Measurements from ENCODE around the gene MAN1C1. TPM values are rescaled to one million over a fixed set of nuclear protein-coding genes. Genes with fewer than 3 reads are reported as not detected.

Gene MAN1C1
- total and polyA plus RNA-seq, 10 of the 15 experiments (the other 5 are each of a cell fraction or from before 2014, with no cell fraction given), result 0.12 to 0.56 (median 0.22) TPM; not detected in 3

GRCh38 chr1:25675729-25676476 lies 59.3 kb downstream of the MAN1C1 start:
- Histone ChIP-seq H3K9me3 (replicated peaks; ENCODE audit: control insufficient read depth, insufficient read depth, low read length) (peaks cover 6% of the 10 kb centered on the region), H2AFZ (ENCODE audit: control insufficient read depth, low read depth, low read length) (no peak overlapping the region), H3K27ac (ENCODE audit: control insufficient read depth, insufficient read depth) (no peak overlapping the region), H3K4me3 (no peak overlapping the region), H3K4me1 (ENCODE audit: control insufficient read depth, insufficient read depth, low read length) (peaks cover 21% of the 10 kb centered on the region), H4K20me1 (ENCODE audit: control insufficient read depth, insufficient read depth) (no peaks in the 10 kb centered on the region), H3K27me3 (replicated peaks in 1 of 2; ENCODE audit: control insufficient read depth in 2 of 2, insufficient read depth in 2 of 2, low read length in 1 of 2) (peaks cover 3 to 15% of the 10 kb centered on the region in 2 experiments), H3K4me2 (ENCODE audit: control insufficient read depth, insufficient read depth) (peak overlapping the region; percentile 58), H3K79me2 (ENCODE audit: control insufficient read depth, insufficient read depth, low read length) (no peaks in the 10 kb centered on the region), H3K36me3 (ENCODE audit: control insufficient read depth in 2 of 2, insufficient read depth in 2 of 2, low read length in 1 of 2) (no peaks in the 10 kb centered on the region), H3K9ac (ENCODE audit: control insufficient read depth, insufficient read depth, low read length) (no peak overlapping the region)
- intact Hi-C loops (cut with micrococcal nuclease; ENCODE audit: unreplicated experiment) (loop anchor here (5.0 kb wide), 3 partner anchors 54 to 129 kb away; partner anchors contain the start of gene SELENON), in situ Hi-C loops (cut with MboI) (no loop called here)
- SMC1A ChIA-PET (ENCODE audit: uncharacterized antibody, unreplicated experiment), result interaction anchor here (0.8 to 1.4 kb wide), 9 partner anchors 10 to 244 kb away, joined by 3 to 4 read pairs (median 3); no protein-coding TSS in a partner anchor
- BruUV-seq (replicated peaks), result no TSS peak
- CTCF ChIA-PET, result interaction anchor here (1.0 to 1.6 kb wide), 4 partner anchors 15 to 155 kb away, joined by 3 to 6 read pairs (median 4); no protein-coding TSS in a partner anchor
- ATAC-seq (peak; percentile 98), FAIRE-seq (peak; percentile 98), DNase-seq (ENCODE audit: low read depth, low spot score) (peak; percentile 93)
- under 1% methylated on average over 11 of the region's 11 CpGs for WGBS (ENCODE audit: insufficient coverage, insufficient replicate concordance, low lambda C conversion rate, missing lambda C conversion rate)
- RAD21 ChIA-PET (ENCODE audit: unreplicated experiment), result interaction anchor here (1.0 to 1.6 kb wide), 3 partner anchors 67 to 128 kb away, joined by 3 to 6 read pairs (median 4); no protein-coding TSS in a partner anchor
- POLR2A ChIA-PET, result no interaction called here
- TF ChIP-seq EGR1 (IDR thresholded peaks at IDR 0.05; ENCODE audit: borderline replicate concordance in 1 of 2, low read depth in 2 of 2, low read length in 2 of 2) (peak in 1 of 2 experiments; percentile 94; a peak in 2 of 3 replicates), MAX (IDR thresholded peaks at IDR 0.05; ENCODE audit: low read depth, low read length) (no peak), ZBTB4 (CRISPR knock-in tag; IDR thresholded peaks at IDR 0.05) (no peak), ZBTB11 (CRISPR knock-in tag; IDR thresholded peaks at IDR 0.05) (no peak), BACH1 (IDR thresholded peaks at IDR 0.05; ENCODE audit: borderline replicate concordance) (peak; percentile 86), ZNF384 (IDR thresholded peaks at IDR 0.05; ENCODE audit: borderline replicate concordance, low read depth, low read length) (no peak), YBX1 (IDR thresholded peaks at IDR 0.05) (no peak), JUNB (IDR thresholded peaks at IDR 0.05) (peak; percentile 93), NFXL1 (IDR thresholded peaks at IDR 0.05; ENCODE audit: borderline replicate concordance) (no peak), RUNX3 (IDR thresholded peaks at IDR 0.05; ENCODE audit: low read length) (peak; percentile 100), CBX3 (IDR thresholded peaks at IDR 0.05; ENCODE audit: borderline replicate concordance, low read depth) (no peak)

All from GM12878 (cell line).